ENCODE results near the gene NTS.

Gene NTS

GRCh38 chr12:85829391-85829790, 44.7 kb upstream of the NTS start:
- H3K4me3 ChIP-seq (ENCODE audit: insufficient read depth, low read length, poor library complexity, severe bottlenecking), result no peak overlapping the region
- no peaks in the 10 kb centered on the region for H3F3A ChIP-seq (ENCODE audit: insufficient read depth)
- no peak overlapping the region for H3K4me2 ChIP-seq (ENCODE audit: low read depth, low read length, poor library complexity, severe bottlenecking)
- H4K20me1 ChIP-seq (ENCODE audit: low read depth, low read length), result no peaks in the 10 kb centered on the region
- H3K9me3 ChIP-seq (ENCODE audit: insufficient read depth, low read length), result no peaks in the 10 kb centered on the region
- H3K36me3 ChIP-seq (ENCODE audit: low read length), result no peaks in the 10 kb centered on the region
- no peak overlapping the region for H2AFZ ChIP-seq (ENCODE audit: low read depth, low read length, severe bottlenecking)
- no peak overlapping the region for H3K9ac ChIP-seq (ENCODE audit: low read length)
- TF ChIP-seq EZH2phosphoT487 (conservative IDR thresholded peaks at IDR 0.05; ENCODE audit: low read length), result no peak
- no peak for TF ChIP-seq CTCF (IDR thresholded peaks at IDR 0.05; ENCODE audit: insufficient read depth, low read length, poor library complexity, severe bottlenecking)
- no peaks in the 10 kb centered on the region for H3K79me2 ChIP-seq (ENCODE audit: insufficient read depth, low read length)
- H3K27ac ChIP-seq (ENCODE audit: low read depth, low read length), result no peak overlapping the region
- no peaks in the 10 kb centered on the region; the same call in 1 of the 2 replicates for H3K27me3 ChIP-seq (ENCODE audit: low read length)
- no peaks in the 10 kb centered on the region for H3K9me2 ChIP-seq (replicated peaks; ENCODE audit: insufficient read depth, low read length)

- no peaks in the 10 kb centered on the region for H3F3A ChIP-seq (ENCODE audit: insufficient read depth)
- H3K9me3 ChIP-seq (ENCODE audit: insufficient read depth, low read length), result no peaks in the 10 kb centered on the region
- no peaks in the 10 kb centered on the region for H3K36me3 ChIP-seq (ENCODE audit: low read length)
- H3K79me2 ChIP-seq (ENCODE audit: insufficient read depth, low read length), result no peaks in the 10 kb centered on the region
- no peak overlapping the region for H3K27ac ChIP-seq (ENCODE audit: low read depth, low read length)
- H3K27me3 ChIP-seq (ENCODE audit: low read length), result no peaks in the 10 kb centered on the region; the same call in 1 of the 2 replicates
- H3K9ac ChIP-seq (ENCODE audit: low read length), result no peak overlapping the region
- TF ChIP-seq EZH2phosphoT487 (conservative IDR thresholded peaks at IDR 0.05; ENCODE audit: low read length), result no peak
- no peak for TF ChIP-seq CTCF (IDR thresholded peaks at IDR 0.05; ENCODE audit: insufficient read depth, low read length, poor library complexity, severe bottlenecking)
- H3K9me2 ChIP-seq (replicated peaks; ENCODE audit: insufficient read depth, low read length), result no peaks in the 10 kb centered on the region
- H2AFZ ChIP-seq (ENCODE audit: low read depth, low read length, severe bottlenecking), result no peak overlapping the region
- no peak overlapping the region for H3K4me3 ChIP-seq (ENCODE audit: insufficient read depth, low read length, poor library complexity, severe bottlenecking)
- H4K20me1 ChIP-seq (ENCODE audit: low read depth, low read length), result no peaks in the 10 kb centered on the region
- H3K4me2 ChIP-seq (ENCODE audit: low read depth, low read length, poor library complexity, severe bottlenecking), result no peak overlapping the region
These were observed 42.6 kb upstream of the NTS start for GRCh38 chr12:85831327-85831990.

- H3K36me3 ChIP-seq (ENCODE audit: low read length), result no peaks in the 10 kb centered on the region
- TF ChIP-seq CTCF (IDR thresholded peaks at IDR 0.05; ENCODE audit: insufficient read depth, low read length, poor library complexity, severe bottlenecking) (no peak), EZH2phosphoT487 (conservative IDR thresholded peaks at IDR 0.05; ENCODE audit: low read length) (no peak)
- H3K4me3 ChIP-seq (ENCODE audit: insufficient read depth, low read length, poor library complexity, severe bottlenecking), result no peak overlapping the region
- H3K27ac ChIP-seq (ENCODE audit: low read depth, low read length), result no peak overlapping the region
- no peaks in the 10 kb centered on the region; the same call in 1 of the 2 replicates for H3K27me3 ChIP-seq (ENCODE audit: low read length)
- H3K9ac ChIP-seq (ENCODE audit: low read length), result no peak overlapping the region
- H3F3A ChIP-seq (ENCODE audit: insufficient read depth), result no peaks in the 10 kb centered on the region
- H3K9me3 ChIP-seq (ENCODE audit: insufficient read depth, low read length), result no peaks in the 10 kb centered on the region
- no peak overlapping the region for H2AFZ ChIP-seq (ENCODE audit: low read depth, low read length, severe bottlenecking)
- no peaks in the 10 kb centered on the region for H3K9me2 ChIP-seq (replicated peaks; ENCODE audit: insufficient read depth, low read length)
- H3K4me2 ChIP-seq (ENCODE audit: low read depth, low read length, poor library complexity, severe bottlenecking), result no peak overlapping the region
- no peaks in the 10 kb centered on the region for H3K79me2 ChIP-seq (ENCODE audit: insufficient read depth, low read length)
- H4K20me1 ChIP-seq (ENCODE audit: low read depth, low read length), result no peaks in the 10 kb centered on the region
These were observed 40.5 kb upstream of the NTS start for GRCh38 chr12:85833579-85833978.
